GM23338 (cell line): ENCODE results near the gene ESYT2. TPM values are rescaled to one million over a fixed set of nuclear protein-coding genes. Genes with fewer than 3 reads are reported as not detected.

Experiments used
- ATAC-seq: fragments of 200-7000 bp; cut with Tn5 transposase; 3 replicates; pipeline ENCODE4 v1.9.1; 2020
- DNase-seq: peaks from one replicate; pipeline ENCODE4 v3.0.0-alpha.2; 2015; ENCODE audit warnings: low spot score
- H2AFZ ChIP-seq: fragments of 200-600 bp; sonication (generic); 2 replicates; pipeline ENCODE4 v1.8.0; 2016; ENCODE audit warnings: antibody characterized with exemption, mild to moderate bottlenecking, moderate library complexity
- H3F3A ChIP-seq: fragments of 200-600 bp; sonication (generic); replicated peaks from 2 replicates; pipeline ENCODE4 v1.8.0; 2017; ENCODE audit warnings: antibody characterized with exemption, mixed run types, low read depth
- H3K27ac ChIP-seq: fragments of 200-600 bp; sonication (generic); 2 replicates; pipeline ENCODE4 v1.6.1; 2016; ENCODE audit warnings: low read depth
- H3K27me3 ChIP-seq: fragments of 200-600 bp; sonication (generic); 2 replicates; pipeline ENCODE4 v1.8.0; 2016; ENCODE audit warnings: mild to moderate bottlenecking, mixed run types, moderate library complexity; ENCODE audit not compliant: insufficient read depth
- H3K36me3 ChIP-seq: fragments of 200-600 bp; sonication (generic); 2 replicates; pipeline ENCODE4 v1.8.0; 2016; ENCODE audit warnings: mild to moderate bottlenecking; ENCODE audit not compliant: insufficient read depth
- H3K4me1 ChIP-seq: fragments of 200-600 bp; sonication (generic); 2 replicates; pipeline ENCODE4 v1.8.0; 2016; ENCODE audit warnings: mild to moderate bottlenecking, moderate library complexity; ENCODE audit not compliant: insufficient read depth
- H3K4me2 ChIP-seq: fragments of 200-600 bp; sonication (generic); 2 replicates; pipeline ENCODE4 v1.7.1; 2017; ENCODE audit warnings: mixed run types
- H3K4me3 ChIP-seq: fragments of 200-600 bp; sonication (generic); 2 replicates; pipeline ENCODE4 v1.6.1; 2016; ENCODE audit warnings: mixed run types
- H3K79me2 ChIP-seq: fragments of 200-600 bp; sonication (generic); replicated peaks from 2 replicates; pipeline ENCODE4 v1.8.0; 2017; ENCODE audit warnings: mild to moderate bottlenecking; ENCODE audit not compliant: insufficient read depth
- H3K9me2 ChIP-seq: fragments of 200-600 bp; sonication (generic); 2 replicates; pipeline ENCODE4 v1.8.0; 2017; ENCODE audit not compliant: insufficient read depth
- H4K20me1 ChIP-seq: fragments of 200-600 bp; sonication (generic); replicated peaks from 2 replicates; pipeline ENCODE4 v1.8.0; 2017; ENCODE audit warnings: mild to moderate bottlenecking; ENCODE audit not compliant: insufficient read depth
- H3K27ac Mint-ChIP-seq: 2 replicates; pipeline ENCODE4 v1.8.0; 2020; ENCODE audit warnings: inconsistent platforms, mild to moderate bottlenecking, moderate library complexity, mixed read lengths
- H3K27me3 Mint-ChIP-seq: 3 replicates; pipeline ENCODE4 v1.8.0; 2022; ENCODE audit warnings: low read depth, mild to moderate bottlenecking, moderate library complexity, mixed read lengths, inconsistent platforms; ENCODE audit not compliant: insufficient read depth, poor library complexity
- H3K36me3 Mint-ChIP-seq: 3 replicates; pipeline ENCODE4 v1.8.0; 2021; ENCODE audit warnings: low read depth, mild to moderate bottlenecking, inconsistent platforms, moderate library complexity, mixed read lengths
- H3K4me1 Mint-ChIP-seq: 3 replicates; pipeline ENCODE4 v1.8.0; 2020; ENCODE audit warnings: mild to moderate bottlenecking, inconsistent platforms, mixed read lengths
- H3K4me3 Mint-ChIP-seq: 3 replicates; pipeline ENCODE4 v1.8.0; 2021; ENCODE audit warnings: moderate library complexity, mild to moderate bottlenecking, inconsistent platforms, mixed read lengths
- H3K9me3 Mint-ChIP-seq: 3 replicates; pipeline ENCODE4 v1.8.0; 2020; ENCODE audit warnings: moderate library complexity, mild to moderate bottlenecking, inconsistent platforms, mixed read lengths
- CREB1 ChIP-seq: fragments of 250-450 bp; sonication (Bioruptor Pico); IDR thresholded peaks from 2 replicates; pipeline ENCODE4 v1.5.0; 2020; ENCODE audit warnings: low read depth, mild to moderate bottlenecking, moderate library complexity
- EZH2 ChIP-seq: fragments of 200-600 bp; sonication (generic); IDR thresholded peaks from one replicate; pipeline ENCODE4 v1.8.0; 2017; ENCODE audit warnings: antibody characterized with exemption, mild to moderate bottlenecking, low read depth; ENCODE audit not compliant: unreplicated experiment
- EZH2phosphoT487 ChIP-seq: fragments of 200-600 bp; sonication (generic); IDR thresholded peaks from one replicate; pipeline ENCODE4 v1.8.1; 2018; ENCODE audit warnings: antibody characterized with exemption; ENCODE audit not compliant: unreplicated experiment
- JUNB ChIP-seq: IDR thresholded peaks from one replicate; pipeline ENCODE4 v1.6.1; 2016; ENCODE audit warnings: antibody characterized with exemption; ENCODE audit not compliant: unreplicated experiment
- NANOG ChIP-seq: IDR thresholded peaks from 2 replicates; pipeline ENCODE4 v1.6.1; 2016; ENCODE audit warnings: antibody characterized with exemption, borderline replicate concordance
- POLR2AphosphoS5 ChIP-seq: IDR thresholded peaks from 2 replicates; pipeline ENCODE4 v1.6.1; 2016; ENCODE audit warnings: antibody characterized with exemption, low read depth
- STAT1 ChIP-seq: IDR thresholded peaks from one replicate; pipeline ENCODE4 v1.6.1; 2016; ENCODE audit warnings: antibody characterized with exemption; ENCODE audit not compliant: unreplicated experiment
- ZNF114 ChIP-seq: fragments of 250-450 bp; sonication (Bioruptor Pico); IDR thresholded peaks from 2 replicates; pipeline ENCODE4 v1.5.0; 2020; ENCODE audit warnings: mild to moderate bottlenecking, moderate library complexity
- ZNF331 ChIP-seq: fragments of 250-450 bp; sonication (Bioruptor Pico); IDR thresholded peaks from 2 replicates; pipeline ENCODE4 v1.5.0; 2020; ENCODE audit warnings: low read depth, mild to moderate bottlenecking, moderate library complexity
- ZNF462 ChIP-seq: fragments of 250-450 bp; sonication (Bioruptor Pico); IDR thresholded peaks from 2 replicates; pipeline ENCODE4 v1.5.0; 2020; ENCODE audit warnings: mild to moderate bottlenecking, moderate library complexity
- polyA plus RNA-seq: library from polyadenylated mRNA; unstranded; fragments of >200 nt; fragmentation: Nextera tagmentation; extraction: Ambion mirVana; gene quantifications from 2 replicates; pipeline ENCODE4 v1.2.1, GENCODE V29; 2016
- total RNA-seq: library from RNA; depleted of rRNA; stranded (reverse); fragments of >200 nt; shearing (Covaris generic); gene quantifications from 2 replicates; pipeline ENCODE4 v1.2.3, GENCODE V29; 2014
- TF ChIP-seq, protein P1 (sequence below): IDR thresholded peaks from 2 replicates; pipeline ENCODE4 v1.6.1; 2016; ENCODE audit warnings: antibody characterized with exemption
- TF ChIP-seq, protein P2 (sequence below), 2 experiments: fragments of 200-600 bp in 1 of 2; sonication (generic) in 1 of 2; conservative IDR thresholded peaks; 2 replicates each; pipeline versions ENCODE4 v1.5.1 to v1.6.1; 2016 to 2017; ENCODE audit warnings: antibody characterized with exemption in 2 of 2, low read depth in 2 of 2, mild to moderate bottlenecking in 2 of 2, moderate library complexity in 1 of 2
- TF ChIP-seq, protein P3 (sequence below): IDR thresholded peaks from one replicate; pipeline ENCODE4 v1.6.1; 2018; ENCODE audit warnings: antibody characterized with exemption; ENCODE audit not compliant: unreplicated experiment

ESYT2 gene
- total and polyA plus RNA-seq, 2 experiments from 2014 or later, result 9.6 to 52.7 TPM

GRCh38 chr7:158751199-158751598 lies 78.1 kb downstream of the ESYT2 start:
- Mint-ChIP-seq H3K27me3 (peaks cover 2% of the 10 kb centered on the region), H3K27ac (no peak overlapping the region), H3K4me3 (no peak overlapping the region), H3K9me3 (no peaks in the 10 kb centered on the region), H3K4me1 (no peaks in the 10 kb centered on the region), H3K36me3 (peaks cover 17% of the 10 kb centered on the region; the same call in 2 of the 3 replicates)
- DNase-seq (no peak), ATAC-seq (no peak)
- no peaks in the 10 kb centered on the region for H3K79me2 ChIP-seq
- no peaks in the 10 kb centered on the region for H4K20me1 ChIP-seq
- peaks cover 4% of the 10 kb centered on the region for H3K36me3 ChIP-seq
- no peaks in the 10 kb centered on the region for H3F3A ChIP-seq
- no peak overlapping the region for H3K4me3 ChIP-seq
- TF ChIP-seq NANOG, result no peak
- TF ChIP-seq STAT1, result no peak
- TF ChIP-seq, protein P1, sequence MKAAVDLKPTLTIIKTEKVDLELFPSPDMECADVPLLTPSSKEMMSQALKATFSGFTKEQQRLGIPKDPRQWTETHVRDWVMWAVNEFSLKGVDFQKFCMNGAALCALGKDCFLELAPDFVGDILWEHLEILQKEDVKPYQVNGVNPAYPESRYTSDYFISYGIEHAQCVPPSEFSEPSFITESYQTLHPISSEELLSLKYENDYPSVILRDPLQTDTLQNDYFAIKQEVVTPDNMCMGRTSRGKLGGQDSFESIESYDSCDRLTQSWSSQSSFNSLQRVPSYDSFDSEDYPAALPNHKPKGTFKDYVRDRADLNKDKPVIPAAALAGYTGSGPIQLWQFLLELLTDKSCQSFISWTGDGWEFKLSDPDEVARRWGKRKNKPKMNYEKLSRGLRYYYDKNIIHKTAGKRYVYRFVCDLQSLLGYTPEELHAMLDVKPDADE, result no peak
- TF ChIP-seq, protein P2, sequence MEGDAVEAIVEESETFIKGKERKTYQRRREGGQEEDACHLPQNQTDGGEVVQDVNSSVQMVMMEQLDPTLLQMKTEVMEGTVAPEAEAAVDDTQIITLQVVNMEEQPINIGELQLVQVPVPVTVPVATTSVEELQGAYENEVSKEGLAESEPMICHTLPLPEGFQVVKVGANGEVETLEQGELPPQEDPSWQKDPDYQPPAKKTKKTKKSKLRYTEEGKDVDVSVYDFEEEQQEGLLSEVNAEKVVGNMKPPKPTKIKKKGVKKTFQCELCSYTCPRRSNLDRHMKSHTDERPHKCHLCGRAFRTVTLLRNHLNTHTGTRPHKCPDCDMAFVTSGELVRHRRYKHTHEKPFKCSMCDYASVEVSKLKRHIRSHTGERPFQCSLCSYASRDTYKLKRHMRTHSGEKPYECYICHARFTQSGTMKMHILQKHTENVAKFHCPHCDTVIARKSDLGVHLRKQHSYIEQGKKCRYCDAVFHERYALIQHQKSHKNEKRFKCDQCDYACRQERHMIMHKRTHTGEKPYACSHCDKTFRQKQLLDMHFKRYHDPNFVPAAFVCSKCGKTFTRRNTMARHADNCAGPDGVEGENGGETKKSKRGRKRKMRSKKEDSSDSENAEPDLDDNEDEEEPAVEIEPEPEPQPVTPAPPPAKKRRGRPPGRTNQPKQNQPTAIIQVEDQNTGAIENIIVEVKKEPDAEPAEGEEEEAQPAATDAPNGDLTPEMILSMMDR (conservative IDR thresholded peaks at IDR 0.05; ENCODE audit: low read depth in 2 of 2), result no peak
- TF ChIP-seq, protein P3, sequence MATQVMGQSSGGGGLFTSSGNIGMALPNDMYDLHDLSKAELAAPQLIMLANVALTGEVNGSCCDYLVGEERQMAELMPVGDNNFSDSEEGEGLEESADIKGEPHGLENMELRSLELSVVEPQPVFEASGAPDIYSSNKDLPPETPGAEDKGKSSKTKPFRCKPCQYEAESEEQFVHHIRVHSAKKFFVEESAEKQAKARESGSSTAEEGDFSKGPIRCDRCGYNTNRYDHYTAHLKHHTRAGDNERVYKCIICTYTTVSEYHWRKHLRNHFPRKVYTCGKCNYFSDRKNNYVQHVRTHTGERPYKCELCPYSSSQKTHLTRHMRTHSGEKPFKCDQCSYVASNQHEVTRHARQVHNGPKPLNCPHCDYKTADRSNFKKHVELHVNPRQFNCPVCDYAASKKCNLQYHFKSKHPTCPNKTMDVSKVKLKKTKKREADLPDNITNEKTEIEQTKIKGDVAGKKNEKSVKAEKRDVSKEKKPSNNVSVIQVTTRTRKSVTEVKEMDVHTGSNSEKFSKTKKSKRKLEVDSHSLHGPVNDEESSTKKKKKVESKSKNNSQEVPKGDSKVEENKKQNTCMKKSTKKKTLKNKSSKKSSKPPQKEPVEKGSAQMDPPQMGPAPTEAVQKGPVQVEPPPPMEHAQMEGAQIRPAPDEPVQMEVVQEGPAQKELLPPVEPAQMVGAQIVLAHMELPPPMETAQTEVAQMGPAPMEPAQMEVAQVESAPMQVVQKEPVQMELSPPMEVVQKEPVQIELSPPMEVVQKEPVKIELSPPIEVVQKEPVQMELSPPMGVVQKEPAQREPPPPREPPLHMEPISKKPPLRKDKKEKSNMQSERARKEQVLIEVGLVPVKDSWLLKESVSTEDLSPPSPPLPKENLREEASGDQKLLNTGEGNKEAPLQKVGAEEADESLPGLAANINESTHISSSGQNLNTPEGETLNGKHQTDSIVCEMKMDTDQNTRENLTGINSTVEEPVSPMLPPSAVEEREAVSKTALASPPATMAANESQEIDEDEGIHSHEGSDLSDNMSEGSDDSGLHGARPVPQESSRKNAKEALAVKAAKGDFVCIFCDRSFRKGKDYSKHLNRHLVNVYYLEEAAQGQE, result no peak
- no peak for TF ChIP-seq JUNB
- no peak for TF ChIP-seq EZH2phosphoT487
- TF ChIP-seq ZNF331 (CRISPR knock-in tag), result no peak
- no peak for TF ChIP-seq ZNF114 (CRISPR knock-in tag)
- TF ChIP-seq EZH2, result no peak
- no peak for TF ChIP-seq CREB1 (CRISPR knock-in tag)
- no peak for TF ChIP-seq ZNF462 (CRISPR knock-in tag)
- no peak for TF ChIP-seq POLR2AphosphoS5
- no peak overlapping the region for H3K4me2 ChIP-seq
- no peaks in the 10 kb centered on the region for H3K9me2 ChIP-seq
- H3K4me1 ChIP-seq, result no peaks in the 10 kb centered on the region
- no peak overlapping the region for H3K27ac ChIP-seq
- H2AFZ ChIP-seq, result no peak overlapping the region
- no peaks in the 10 kb centered on the region for H3K27me3 ChIP-seq
